Memory B cell (primary cell): ENCODE data around the gene TSPAN5.
"Not testable (repeated sequence)": the region's sequence is repeated elsewhere in the genome, so short reads cannot be mapped to it uniquely, and the experiment has no call there.

Experiments
- ATAC-seq: fragments of 150-1000 bp; cut with Tn5 transposase; 2 replicates; pipeline ENCODE4 v1.10.0; 2021; ENCODE audit warnings: low read depth, mild to moderate bottlenecking, moderate library complexity
- DNase-seq, 2 donors: peaks; one replicate each; pipeline ENCODE4 v3.0.0; 2022; ENCODE audit warnings: low spot score in 2 of 2
- H3K27ac Mint-ChIP-seq: one replicate; pipeline ENCODE4 v1.8.0; 2022; ENCODE audit warnings: mild to moderate bottlenecking, moderate library complexity, mixed read lengths
- H3K27me3 Mint-ChIP-seq: one replicate; pipeline ENCODE4 v1.8.0; 2022; ENCODE audit warnings: mixed read lengths
- H3K36me3 Mint-ChIP-seq: one replicate; pipeline ENCODE4 v1.8.0; 2022; ENCODE audit warnings: mild to moderate bottlenecking, mixed read lengths
- H3K4me1 Mint-ChIP-seq: one replicate; pipeline ENCODE4 v1.8.0; 2022; ENCODE audit warnings: mixed read lengths
- H3K4me3 Mint-ChIP-seq: one replicate; pipeline ENCODE4 v1.8.0; 2022; ENCODE audit warnings: mild to moderate bottlenecking, moderate library complexity, mixed read lengths
- H3K9me3 Mint-ChIP-seq: one replicate; pipeline ENCODE4 v1.8.0; 2022; ENCODE audit warnings: mixed read lengths

The TSPAN5 gene

DNA sequence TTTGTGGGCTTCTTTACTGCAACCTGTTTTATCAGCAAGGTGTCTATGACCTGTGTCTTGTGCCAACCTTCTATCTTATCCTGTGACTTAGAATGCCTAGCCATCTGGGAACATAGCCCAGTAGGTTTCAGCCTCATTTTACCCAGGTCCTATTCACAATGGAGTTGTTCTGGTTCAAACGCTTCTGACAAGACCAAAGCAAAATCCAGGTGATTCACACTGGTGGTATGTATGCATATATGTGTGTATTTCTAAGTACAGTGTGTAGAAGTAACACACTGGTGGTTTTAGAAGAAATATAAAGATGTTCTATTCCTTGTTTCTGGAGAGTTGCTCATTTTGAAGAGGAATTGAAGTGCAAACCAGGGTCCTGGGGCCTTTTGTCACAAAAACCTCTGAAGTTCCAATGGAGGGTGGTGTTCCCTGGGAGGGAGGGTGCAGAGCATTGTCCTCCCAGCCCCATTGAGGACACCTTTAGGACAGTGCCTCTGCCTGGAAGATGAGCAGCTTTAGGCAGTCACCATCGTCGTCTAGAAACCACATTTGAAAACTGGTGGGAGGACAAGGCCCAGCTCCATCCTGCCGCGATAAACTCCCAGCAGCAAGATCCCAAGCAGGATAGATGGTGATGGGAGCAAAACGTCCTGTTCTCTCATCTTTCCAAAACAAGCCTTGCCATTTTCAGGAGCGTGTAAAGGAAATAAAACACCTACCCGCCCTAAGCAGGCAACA lies 191.4 kb downstream of the TSPAN5 start:
- ATAC-seq (no peak), DNase-seq (no peak)
- Mint-ChIP-seq H3K27ac (no peak overlapping the region), H3K27me3 (no peaks in the 10 kb centered on the region), H3K9me3 (no peaks in the 10 kb centered on the region), H3K4me1 (peaks cover 4% of the 10 kb centered on the region), H3K4me3 (no peak overlapping the region), H3K36me3 (peaks cover 3% of the 10 kb centered on the region)

GRCh38 chr4:98462487-98462886 lies 195.9 kb downstream of the TSPAN5 start:
- no peaks in the 10 kb centered on the region for H3K36me3 Mint-ChIP-seq
- peaks cover 2% of the 10 kb centered on the region for H3K4me1 Mint-ChIP-seq
- H3K27ac Mint-ChIP-seq: no peak overlapping the region
- no peak for ATAC-seq
- DNase-seq: no peak
- H3K4me3 Mint-ChIP-seq: no peak overlapping the region
- H3K27me3 Mint-ChIP-seq: no peaks in the 10 kb centered on the region
- H3K9me3 Mint-ChIP-seq: no peaks in the 10 kb centered on the region

DNA sequence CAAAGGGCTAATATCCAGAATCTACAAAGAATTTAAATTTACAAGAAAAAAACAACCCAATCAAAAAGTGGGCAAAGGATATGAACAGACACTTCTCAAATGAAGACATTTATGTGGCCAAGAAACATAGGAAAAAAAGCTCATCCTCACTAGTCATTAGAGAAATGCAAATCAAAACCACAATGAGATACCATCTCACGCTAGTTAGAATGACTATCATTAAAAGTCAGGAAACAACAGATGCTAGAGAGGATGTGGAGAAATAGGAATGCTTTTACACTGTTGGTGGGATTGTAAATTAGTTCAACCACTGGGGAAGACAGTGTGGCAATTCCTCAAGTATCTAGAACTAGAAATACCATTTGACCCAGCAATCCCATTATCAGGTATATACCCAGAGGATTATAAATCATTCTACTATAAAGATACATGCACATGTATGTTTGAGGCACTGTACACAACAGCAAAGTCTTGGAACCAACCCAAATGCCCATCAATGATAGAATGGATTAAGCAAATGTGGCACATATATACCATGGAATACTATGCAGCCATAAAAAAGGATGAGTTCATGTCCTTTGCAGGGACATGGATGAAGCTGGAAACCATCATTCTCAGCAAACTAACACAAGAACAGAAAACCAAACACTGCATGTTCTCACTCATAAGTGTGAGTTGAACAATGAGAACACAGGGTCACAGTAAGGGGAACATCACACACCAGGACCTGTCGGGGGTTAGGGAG lies 197.1 kb downstream of the TSPAN5 start:
- H3K36me3 Mint-ChIP-seq, H3K4me3 Mint-ChIP-seq, H3K4me1 Mint-ChIP-seq, H3K9me3 Mint-ChIP-seq, H3K27me3 Mint-ChIP-seq, DNase-seq, ATAC-seq, H3K27ac Mint-ChIP-seq: not testable (repeated sequence)

- DNase-seq, H3K36me3 Mint-ChIP-seq, H3K27ac Mint-ChIP-seq, ATAC-seq, H3K4me1 Mint-ChIP-seq, H3K4me3 Mint-ChIP-seq, H3K9me3 Mint-ChIP-seq, H3K27me3 Mint-ChIP-seq: not testable (repeated sequence)
Measured at GRCh38 chr4:98457422-98457821, 201.0 kb downstream of the TSPAN5 start.

DNA sequence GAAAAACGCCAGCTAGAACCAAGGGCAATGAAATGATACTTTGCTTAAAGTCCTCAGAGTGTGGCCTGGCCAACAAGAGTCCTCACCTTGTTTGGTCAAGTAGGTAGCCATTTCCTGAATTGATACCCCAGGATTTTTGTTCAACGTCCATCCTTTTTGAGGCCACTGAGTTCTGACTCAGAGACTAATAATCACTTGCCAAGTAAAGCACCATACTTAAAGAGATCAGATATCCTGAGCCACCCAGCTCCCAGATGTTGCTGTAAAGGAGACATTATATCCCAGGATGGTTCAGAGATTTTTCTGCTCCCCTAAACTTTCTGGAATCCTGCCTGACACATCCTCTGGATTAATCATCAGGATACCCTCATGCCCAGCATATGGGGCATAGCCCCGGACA lies 206.3 kb downstream of the TSPAN5 start:
- no peak for DNase-seq
- Mint-ChIP-seq H3K27me3 (no peaks in the 10 kb centered on the region), H3K4me3 (no peak overlapping the region), H3K4me1 (peaks cover 24% of the 10 kb centered on the region), H3K27ac (no peak overlapping the region), H3K9me3 (peaks cover 2% of the 10 kb centered on the region), H3K36me3 (peaks cover 7% of the 10 kb centered on the region)
- no peak for ATAC-seq

DNA sequence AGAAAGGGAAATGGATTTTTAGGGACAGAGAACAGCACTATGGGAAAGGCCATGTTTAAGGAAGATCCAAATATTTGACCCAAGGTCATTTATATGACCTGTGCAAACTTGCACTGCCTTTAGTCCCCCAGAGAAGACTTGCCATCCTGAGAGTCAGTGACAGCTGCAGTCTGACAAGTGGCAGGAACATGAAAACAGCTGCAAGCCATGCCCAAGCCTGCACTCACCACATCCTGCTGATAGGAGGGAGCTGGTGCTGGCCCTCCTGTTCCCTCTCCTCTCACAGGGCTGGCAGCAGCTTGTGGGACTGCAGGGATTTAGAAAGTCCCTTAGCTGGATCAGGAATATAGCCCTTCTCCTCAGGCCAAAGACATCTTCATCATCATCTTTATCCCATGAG lies 209.5 kb downstream of the TSPAN5 start:
- peaks cover 34% of the 10 kb centered on the region for H3K4me1 Mint-ChIP-seq
- H3K27me3 Mint-ChIP-seq: no peaks in the 10 kb centered on the region
- H3K36me3 Mint-ChIP-seq: peaks cover 6% of the 10 kb centered on the region
- peaks cover 2% of the 10 kb centered on the region for H3K9me3 Mint-ChIP-seq
- DNase-seq (no peak), ATAC-seq (no peak)
- H3K4me3 Mint-ChIP-seq: no peak overlapping the region
- no peak overlapping the region for H3K27ac Mint-ChIP-seq

GRCh38 chr4:98447648-98448047 lies 210.8 kb downstream of the TSPAN5 start:
- H3K4me3 Mint-ChIP-seq: peak overlapping the region; percentile 66
- H3K27ac Mint-ChIP-seq: peak overlapping the region; percentile 85
- peaks cover 31% of the 10 kb centered on the region for H3K4me1 Mint-ChIP-seq
- DNase-seq (no peak), ATAC-seq (peak; percentile 16)
- peaks cover 2% of the 10 kb centered on the region for H3K9me3 Mint-ChIP-seq
- H3K27me3 Mint-ChIP-seq: no peaks in the 10 kb centered on the region
- peaks cover 9% of the 10 kb centered on the region for H3K36me3 Mint-ChIP-seq

DNA sequence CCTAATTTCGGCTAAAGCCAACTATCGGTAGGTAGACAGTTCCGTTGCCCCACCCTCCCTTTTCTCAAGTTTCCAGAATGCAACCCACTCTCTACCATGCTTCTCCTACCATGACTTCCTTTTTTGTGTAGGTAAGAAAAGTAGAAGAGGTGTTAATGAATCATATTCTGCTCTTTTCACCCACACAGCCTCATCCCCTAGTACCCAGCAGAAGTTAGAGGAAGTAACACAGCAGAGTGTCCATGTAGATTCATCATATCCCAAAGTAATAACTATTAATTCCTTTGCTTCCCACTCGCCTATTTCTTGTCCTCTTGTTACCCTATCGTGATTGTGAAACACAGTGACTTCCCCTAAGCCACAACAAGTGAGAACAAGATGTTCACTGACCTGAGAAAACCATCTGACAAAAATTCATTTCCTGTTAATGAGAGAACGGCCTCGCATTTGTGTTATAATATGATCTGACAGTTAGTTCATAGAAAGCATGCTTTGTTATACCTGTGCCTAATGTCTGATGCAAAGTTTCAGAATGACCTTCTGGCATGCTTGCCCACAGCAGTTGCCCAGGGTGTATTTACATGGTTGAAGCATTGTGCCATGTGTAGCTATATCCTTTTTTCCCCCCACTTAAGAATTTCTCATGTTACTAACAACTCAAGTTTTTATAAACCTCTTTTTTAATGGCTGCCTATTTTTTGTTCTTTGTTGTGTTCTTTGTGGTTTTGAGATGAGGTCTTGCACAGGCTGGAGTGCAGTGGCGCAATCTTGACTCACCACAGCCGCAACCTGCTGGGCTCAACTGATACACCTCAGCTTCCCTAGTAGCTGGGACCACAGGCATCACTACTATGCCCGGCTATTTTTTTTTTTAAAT lies 211.7 kb downstream of the TSPAN5 start:
- H3K36me3 Mint-ChIP-seq: peaks cover 13% of the 10 kb centered on the region
- DNase-seq (peak in 1 of 2 donors; percentile 20), ATAC-seq (peak; percentile 80)
- H3K4me3 Mint-ChIP-seq: peak overlapping the region; percentile 66
- H3K27ac Mint-ChIP-seq: peak overlapping the region; percentile 85
- H3K9me3 Mint-ChIP-seq: no peaks in the 10 kb centered on the region
- no peaks in the 10 kb centered on the region for H3K27me3 Mint-ChIP-seq
- H3K4me1 Mint-ChIP-seq: peaks cover 31% of the 10 kb centered on the region

- Mint-ChIP-seq H3K9me3 (no peaks in the 10 kb centered on the region), H3K36me3 (peaks cover 18% of the 10 kb centered on the region), H3K27me3 (no peaks in the 10 kb centered on the region), H3K4me3 (no peak overlapping the region), H3K4me1 (peaks cover 27% of the 10 kb centered on the region), H3K27ac (no peak overlapping the region)
- no peak for ATAC-seq
- DNase-seq: no peak
Measured at GRCh38 chr4:98444371-98444770, 214.0 kb downstream of the TSPAN5 start.

DNA sequence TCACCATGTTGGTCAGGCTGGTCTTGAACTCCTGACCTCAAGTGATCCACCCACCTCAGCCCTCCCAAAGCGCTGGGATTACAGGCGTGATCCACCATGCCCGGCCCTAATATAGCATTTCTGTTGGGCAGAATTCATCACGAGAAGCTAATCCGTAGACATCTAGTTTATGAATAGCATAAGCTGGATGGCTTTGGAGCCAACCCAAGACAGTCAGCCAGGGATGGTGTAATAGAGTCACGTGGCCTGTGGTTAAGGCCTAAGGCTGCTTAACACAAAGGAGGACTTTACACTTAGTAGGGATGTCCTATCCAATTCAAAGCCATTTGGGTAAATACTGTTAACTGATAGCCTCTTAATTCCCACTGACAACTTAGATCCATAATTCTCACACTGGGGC lies 223.6 kb downstream of the TSPAN5 start:
- DNase-seq (no peak), ATAC-seq (no peak)
- no peaks in the 10 kb centered on the region for H3K27me3 Mint-ChIP-seq
- H3K4me3 Mint-ChIP-seq: no peak overlapping the region
- no peak overlapping the region for H3K27ac Mint-ChIP-seq
- no peaks in the 10 kb centered on the region for H3K4me1 Mint-ChIP-seq
- H3K36me3 Mint-ChIP-seq: peaks cover 28% of the 10 kb centered on the region
- H3K9me3 Mint-ChIP-seq: no peaks in the 10 kb centered on the region

GRCh38 chr4:98433691-98434090 lies 224.7 kb downstream of the TSPAN5 start:
- Mint-ChIP-seq H3K36me3 (peaks cover 24% of the 10 kb centered on the region), H3K27me3 (no peaks in the 10 kb centered on the region), H3K27ac (no peak overlapping the region), H3K4me3 (no peak overlapping the region), H3K4me1 (no peaks in the 10 kb centered on the region), H3K9me3 (no peaks in the 10 kb centered on the region)
- no peak for DNase-seq
- ATAC-seq: no peak

GRCh38 chr4:98430708-98431403 lies 227.6 kb downstream of the TSPAN5 start:
- DNase-seq: no peak
- H3K36me3 Mint-ChIP-seq: peaks cover 8% of the 10 kb centered on the region
- no peak overlapping the region for H3K27ac Mint-ChIP-seq
- peaks cover 6% of the 10 kb centered on the region for H3K4me1 Mint-ChIP-seq
- no peak for ATAC-seq
- H3K4me3 Mint-ChIP-seq: no peak overlapping the region
- H3K9me3 Mint-ChIP-seq: peaks cover 4% of the 10 kb centered on the region
- H3K27me3 Mint-ChIP-seq: no peaks in the 10 kb centered on the region

DNA sequence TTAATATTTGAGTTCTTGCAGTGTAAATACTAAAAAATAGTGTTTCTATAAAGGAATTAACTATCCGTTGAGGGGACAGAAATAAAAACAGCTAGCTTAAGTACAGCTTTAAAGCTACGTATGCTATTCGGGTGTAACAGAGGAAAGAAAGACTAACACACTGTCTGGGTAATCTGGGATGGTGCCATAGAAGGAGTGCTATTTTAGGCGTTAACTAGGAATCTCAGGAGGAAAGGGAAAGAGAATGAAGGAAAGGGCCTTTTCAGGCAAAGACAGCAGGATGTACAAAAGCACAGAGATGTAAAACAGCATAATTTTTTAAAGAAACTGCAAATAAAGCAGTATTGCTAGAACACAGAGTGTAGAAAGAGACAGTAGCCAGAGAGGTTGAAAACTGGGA lies 235.4 kb downstream of the TSPAN5 start:
- H3K4me3 Mint-ChIP-seq: no peak overlapping the region
- ATAC-seq (no peak), DNase-seq (no peak)
- no peaks in the 10 kb centered on the region for H3K27me3 Mint-ChIP-seq
- peaks cover 34% of the 10 kb centered on the region for H3K36me3 Mint-ChIP-seq
- H3K27ac Mint-ChIP-seq: no peak overlapping the region
- peaks cover 8% of the 10 kb centered on the region for H3K4me1 Mint-ChIP-seq
- peaks cover 5% of the 10 kb centered on the region for H3K9me3 Mint-ChIP-seq
